Type B pancreatic cell (in vitro differentiated cells): ENCODE data around the gene KIF12. TPM values are rescaled to one million over a fixed set of nuclear protein-coding genes. Genes with fewer than 3 reads are reported as not detected.

Experiments
- DNase-seq: peaks from one replicate; pipeline ENCODE4 v3.0.0; 2021; ENCODE audit warnings: mixed read lengths; ENCODE audit not compliant: unreplicated experiment; ENCODE audit errors: extremely low spot score
- H3K27ac Mint-ChIP-seq: 2 replicates; pipeline ENCODE4 v1.8.0; 2021; ENCODE audit warnings: mild to moderate bottlenecking, mixed read lengths
- H3K27me3 Mint-ChIP-seq: 2 replicates; pipeline ENCODE4 v1.8.0; 2021; ENCODE audit warnings: mixed read lengths
- H3K36me3 Mint-ChIP-seq: 2 replicates; pipeline ENCODE4 v1.8.0; 2021; ENCODE audit warnings: mixed read lengths
- H3K4me1 Mint-ChIP-seq: one replicate; pipeline ENCODE4 v1.8.0; 2021; ENCODE audit warnings: mixed read lengths; ENCODE audit not compliant: unreplicated experiment
- H3K4me3 Mint-ChIP-seq: 2 replicates; pipeline ENCODE4 v1.8.0; 2021; ENCODE audit warnings: mild to moderate bottlenecking, mixed read lengths
- H3K9me3 Mint-ChIP-seq: 2 replicates; pipeline ENCODE4 v1.8.0; 2021; ENCODE audit warnings: mixed read lengths
- CTCF ChIP-seq: fragments of 200-600 bp; sonication (generic); conservative IDR thresholded peaks from 2 replicates; pipeline ENCODE4 v1.5.0; 2021; ENCODE audit warnings: antibody characterized with exemption, mild to moderate bottlenecking
- total RNA-seq: library from RNA; stranded (reverse); gene quantifications from 2 replicates; pipeline ENCODE4 v1.2.1, GENCODE V29; 2021; ENCODE audit warnings: low replicate concordance

Gene KIF12
- total RNA-seq, 1 donor from 2014 or later: 33.2 TPM

DNA sequence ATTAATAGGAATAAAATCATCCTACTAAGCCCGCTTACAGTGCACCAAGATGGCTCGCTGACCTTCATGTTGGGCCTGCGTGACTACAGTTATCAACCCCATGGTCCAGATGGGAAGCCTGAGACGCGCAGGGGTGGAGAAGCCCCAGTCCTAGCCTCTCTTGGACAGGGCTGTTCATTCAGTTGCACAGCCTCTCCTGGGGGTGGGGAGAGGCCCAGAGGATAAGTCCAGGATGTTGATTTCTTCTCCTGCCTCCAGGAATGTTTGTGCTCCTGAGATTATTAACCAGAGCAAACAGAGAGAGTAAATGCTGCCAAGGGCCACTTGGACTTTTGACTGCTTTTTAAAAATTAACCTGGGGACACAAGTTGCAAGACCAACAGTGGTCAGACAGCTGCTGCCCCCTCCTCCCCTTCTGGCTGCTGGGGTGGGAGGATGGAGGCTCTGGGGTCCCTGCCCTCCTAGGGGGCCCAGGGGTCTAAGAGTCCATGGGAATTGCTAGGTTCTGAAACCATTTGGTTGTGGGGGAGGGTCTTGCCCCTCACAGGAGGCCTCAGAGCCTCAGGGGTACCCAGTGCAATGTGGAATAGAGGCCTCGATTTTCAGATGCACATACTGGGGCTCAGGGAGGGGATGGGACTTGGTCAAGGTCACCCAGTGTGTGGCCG, 18.2 kb downstream of the KIF12 start:
- TF ChIP-seq CTCF: no peak
- H3K9me3 Mint-ChIP-seq: no peaks in the 10 kb centered on the region

DNA sequence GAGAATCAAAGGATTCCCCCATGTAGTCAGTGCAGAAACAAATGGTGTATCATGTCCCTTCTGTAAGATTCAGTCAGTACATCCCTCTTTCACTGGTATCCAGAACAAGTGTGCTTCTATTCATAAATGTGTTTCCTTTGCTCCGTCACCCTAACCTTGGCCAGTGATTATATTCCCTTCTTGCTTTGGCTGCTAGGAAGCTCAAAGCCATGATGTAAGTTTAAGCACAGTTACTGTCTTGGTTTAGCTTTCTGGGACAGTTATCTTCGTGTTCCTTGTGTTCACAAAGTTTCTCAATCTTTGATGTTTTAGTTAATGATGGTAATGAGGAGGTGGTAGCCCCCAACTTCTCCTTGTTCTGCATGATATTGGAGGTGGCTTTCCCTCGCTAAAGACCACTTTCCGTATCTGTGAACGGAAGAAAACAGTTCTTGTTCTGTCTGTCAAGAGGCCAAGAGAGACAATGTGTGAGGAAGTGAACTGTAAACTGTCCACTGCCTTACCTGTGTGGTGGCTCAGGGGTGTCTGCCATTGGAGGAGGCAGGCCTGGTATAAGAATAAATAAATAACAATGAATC, 18.8 kb downstream of the KIF12 start:
- H3K4me1 Mint-ChIP-seq: peaks cover 19% of the 10 kb centered on the region
- TF ChIP-seq CTCF: no peak
- no peaks in the 10 kb centered on the region for H3K36me3 Mint-ChIP-seq
- peak overlapping the region; percentile 46 for H3K27ac Mint-ChIP-seq
- H3K9me3 Mint-ChIP-seq: no peaks in the 10 kb centered on the region
- no peak for DNase-seq
- H3K27me3 Mint-ChIP-seq: peaks cover 23% of the 10 kb centered on the region
- H3K4me3 Mint-ChIP-seq: no peak overlapping the region

More for the DNA sequence above, 18.2 kb downstream of the KIF12 start:
- no peak for DNase-seq
- Mint-ChIP-seq H3K27ac (peak overlapping the region; percentile 46), H3K36me3 (no peaks in the 10 kb centered on the region), H3K27me3 (peaks cover 18% of the 10 kb centered on the region), H3K4me3 (no peak overlapping the region), H3K4me1 (peaks cover 16% of the 10 kb centered on the region)

- H3K27ac Mint-ChIP-seq: peak overlapping the region; percentile 18
- H3K4me3 Mint-ChIP-seq: no peak overlapping the region
- no peak for DNase-seq
- H3K4me1 Mint-ChIP-seq: peaks cover 15% of the 10 kb centered on the region
- H3K9me3 Mint-ChIP-seq: no peaks in the 10 kb centered on the region
- TF ChIP-seq CTCF: no peak
- peaks cover 30% of the 10 kb centered on the region for H3K27me3 Mint-ChIP-seq
- H3K36me3 Mint-ChIP-seq: no peaks in the 10 kb centered on the region
Measured at GRCh38 chr9:114078781-114079156, 20.3 kb downstream of the KIF12 start.

GRCh38 chr9:114078021-114078780, 20.9 kb downstream of the KIF12 start, which contains the start of gene AMBP:
TSS of gene AMBP (minus strand) at chr9:114078300. CDS start at chr9:114078209, 91 bp downstream.
- Mint-ChIP-seq H3K9me3 (no peaks in the 10 kb centered on the region), H3K4me1 (peaks cover 15% of the 10 kb centered on the region), H3K27me3 (peaks cover 30% of the 10 kb centered on the region), H3K36me3 (no peaks in the 10 kb centered on the region), H3K4me3 (peak within 1 kb of the TSS; percentile 52), H3K27ac (peak within 1 kb of the TSS; percentile 50)
- DNase-seq: no peak
- no peak for TF ChIP-seq CTCF

DNA sequence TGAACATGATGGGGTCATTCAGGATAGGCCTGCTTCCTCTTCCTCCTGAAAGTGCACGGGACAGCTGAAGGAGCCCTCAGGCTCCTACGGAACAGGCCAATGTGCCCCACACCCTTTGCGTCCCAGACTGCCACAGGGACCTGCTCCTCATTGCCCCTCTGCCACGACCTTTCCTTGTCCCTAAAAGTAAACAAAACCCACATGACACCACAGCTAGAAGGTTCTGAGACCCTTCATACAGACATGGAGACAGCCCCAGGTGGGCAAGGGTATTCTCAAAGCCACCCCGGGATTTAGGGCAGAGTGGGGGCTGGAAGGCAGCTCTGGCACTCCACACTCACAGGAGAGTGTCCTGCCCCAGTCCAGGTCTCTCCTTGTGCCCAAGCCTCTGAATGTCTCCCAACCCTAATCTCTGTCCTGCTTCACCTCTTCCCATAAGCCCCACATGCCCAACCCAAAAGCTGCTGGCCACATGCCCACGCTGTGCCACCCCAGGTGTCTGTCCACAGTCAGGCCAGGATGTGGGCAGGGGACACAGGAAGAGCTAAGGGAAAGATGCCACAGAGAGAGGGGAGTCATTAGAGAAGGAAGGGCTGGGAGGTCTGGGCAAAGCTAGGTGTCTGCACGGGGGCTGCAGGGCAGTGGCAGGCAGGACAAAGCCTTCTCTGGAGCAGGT, 21.8 kb downstream of the KIF12 start:
- Mint-ChIP-seq H3K4me3 (peak overlapping the region; percentile 52), H3K4me1 (peaks cover 10% of the 10 kb centered on the region), H3K9me3 (no peaks in the 10 kb centered on the region), H3K27me3 (peaks cover 26% of the 10 kb centered on the region), H3K27ac (peak overlapping the region; percentile 50), H3K36me3 (no peaks in the 10 kb centered on the region)
- TF ChIP-seq CTCF: no peak
- DNase-seq: no peak
